Trophoblast cell (in vitro differentiated cells and primary cell): ENCODE data around the gene UTP3.

Source experiments
- DNase-seq, 2 donors: peaks; one replicate each; pipeline ENCODE4 v3.0.0-alpha.2; 2016
- H2AFZ ChIP-seq: 2 replicates; pipeline ENCODE4 v1.6.1; 2013; ENCODE audit warnings: low read length, moderate library complexity, mild to moderate bottlenecking; ENCODE audit not compliant: insufficient read depth, poor library complexity
- H2AK5ac ChIP-seq: 2 replicates; pipeline ENCODE4 v1.6.1; 2013; ENCODE audit warnings: mild to moderate bottlenecking, low read length
- H2BK120ac ChIP-seq: 2 replicates; pipeline ENCODE4 v1.6.1; 2013; ENCODE audit warnings: low read length, mild to moderate bottlenecking, moderate library complexity; ENCODE audit not compliant: insufficient read depth, poor library complexity
- H2BK12ac ChIP-seq: 2 replicates; pipeline ENCODE4 v1.6.1; 2013; ENCODE audit warnings: mild to moderate bottlenecking, low read length, moderate library complexity
- H2BK5ac ChIP-seq: 2 replicates; pipeline ENCODE4 v1.6.1; 2013; ENCODE audit warnings: low read length, low read depth, moderate library complexity, mild to moderate bottlenecking; ENCODE audit not compliant: poor library complexity
- H3K14ac ChIP-seq: 2 replicates; pipeline ENCODE4 v1.6.1; 2013; ENCODE audit warnings: mild to moderate bottlenecking, low read length
- H3K18ac ChIP-seq: 2 replicates; pipeline ENCODE4 v1.6.1; 2013; ENCODE audit warnings: mild to moderate bottlenecking, low read length
- H3K23ac ChIP-seq: 2 replicates; pipeline ENCODE4 v1.6.1; 2013; ENCODE audit warnings: low read length
- H3K27ac ChIP-seq: 2 replicates; pipeline ENCODE4 v1.5.1; 2013; ENCODE audit warnings: low read depth, mild to moderate bottlenecking, inconsistent platforms, low read length, moderate library complexity
- H3K27me3 ChIP-seq: 2 replicates; pipeline ENCODE4 v1.6.1; 2013; ENCODE audit warnings: inconsistent platforms, mild to moderate bottlenecking, low read length, moderate library complexity; ENCODE audit not compliant: insufficient read depth
- H3K36me3 ChIP-seq, 2 experiments: 1 replicate in 1 of 2; 2 replicates in 1 of 2; pipeline ENCODE4 v1.6.1; 2013; ENCODE audit warnings: low read length in 2 of 2, mild to moderate bottlenecking in 2 of 2, moderate library complexity in 1 of 2; ENCODE audit not compliant: insufficient read depth in 2 of 2, control insufficient read depth in 1 of 2
- H3K4ac ChIP-seq: 2 replicates; pipeline ENCODE4 v1.6.1; 2013; ENCODE audit warnings: low read depth, mild to moderate bottlenecking, low read length, moderate library complexity
- H3K4me1 ChIP-seq, 2 experiments: 1 replicate in 1 of 2; 2 replicates in 1 of 2; pipeline ENCODE4 v1.6.1; 2013; ENCODE audit warnings: low read length in 2 of 2, mild to moderate bottlenecking in 2 of 2, moderate library complexity in 1 of 2; ENCODE audit not compliant: insufficient read depth in 2 of 2, control insufficient read depth in 1 of 2
- H3K4me2 ChIP-seq: 2 replicates; pipeline ENCODE4 v1.6.1; 2013; ENCODE audit warnings: inconsistent platforms, mild to moderate bottlenecking, low read length, moderate library complexity
- H3K4me3 ChIP-seq: 2 replicates; pipeline ENCODE4 v1.5.1; 2013; ENCODE audit warnings: mild to moderate bottlenecking, low read depth, low read length, inconsistent platforms
- H3K79me1 ChIP-seq: one replicate; pipeline ENCODE4 v1.6.1; 2013; ENCODE audit warnings: low read length
- H3K79me2 ChIP-seq: 2 replicates; pipeline ENCODE4 v1.6.1; 2013; ENCODE audit warnings: low read length, mild to moderate bottlenecking; ENCODE audit not compliant: control insufficient read depth, insufficient read depth, poor library complexity
- H3K9ac ChIP-seq: 2 replicates; pipeline ENCODE4 v1.6.1; 2013; ENCODE audit warnings: mild to moderate bottlenecking, low read length
- H3K9me3 ChIP-seq: 2 replicates; pipeline ENCODE4 v1.6.1; 2013; ENCODE audit warnings: low read depth, mild to moderate bottlenecking, control low read depth, inconsistent platforms, low read length; ENCODE audit not compliant: insufficient read depth
- H4K12ac ChIP-seq: 2 replicates; pipeline ENCODE4 v1.6.1; 2013; ENCODE audit warnings: low read depth, mild to moderate bottlenecking, low read length, moderate library complexity
- H4K8ac ChIP-seq: 2 replicates; pipeline ENCODE4 v1.6.1; 2013; ENCODE audit warnings: low read depth, mild to moderate bottlenecking, low read length, moderate library complexity
- H4K91ac ChIP-seq: one replicate; pipeline ENCODE4 v1.6.1; 2013; ENCODE audit warnings: low read depth, mild to moderate bottlenecking, low read length, moderate library complexity
- WGBS: extraction: QIAGEN DNeasy Blood & Tissue Kit; methylation state at CpG from one replicate; pipeline ENCODE4 v1.1.7; 2013; ENCODE audit warnings: missing lambda C conversion rate; ENCODE audit not compliant: insufficient read length, insufficient coverage; ENCODE audit errors: extremely low coverage; 5-methylcytosine and 5-hydroxymethylcytosine counted together

Gene UTP3

DNA sequence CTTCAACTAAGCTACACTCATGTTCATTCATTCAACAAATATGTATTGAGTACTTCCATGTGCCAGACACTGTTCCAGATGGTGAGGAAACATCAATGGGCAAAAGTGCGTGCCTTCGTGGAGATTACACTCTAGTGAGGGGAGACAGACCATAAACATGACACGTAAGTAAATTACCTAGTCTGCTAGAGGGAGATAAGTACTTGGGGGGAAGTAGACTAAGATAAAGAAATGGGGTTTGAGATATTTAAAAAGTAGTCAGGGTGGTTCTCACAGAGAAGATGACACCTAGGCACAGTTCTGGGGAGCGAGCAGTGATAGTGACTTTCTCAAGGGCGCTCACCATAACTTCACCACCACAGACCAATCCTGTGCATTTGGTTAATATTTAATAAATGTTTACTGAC, 33.7 kb upstream of the UTP3 start:
- no peak overlapping the region for H2AK5ac ChIP-seq
- H3K23ac ChIP-seq, result no peak overlapping the region
- no peaks in the 10 kb centered on the region for H3K79me1 ChIP-seq
- H3K4ac ChIP-seq, result no peak overlapping the region
- no peak overlapping the region for H3K9ac ChIP-seq
- no peaks in the 10 kb centered on the region for H3K9me3 ChIP-seq
- no peak overlapping the region for H2AFZ ChIP-seq
- no peak overlapping the region for H2BK5ac ChIP-seq
- H2BK120ac ChIP-seq, result no peak overlapping the region
- H4K91ac ChIP-seq, result no peak overlapping the region
- H3K27me3 ChIP-seq, result no peaks in the 10 kb centered on the region
- H3K4me3 ChIP-seq, result no peak overlapping the region
- H3K14ac ChIP-seq, result no peak overlapping the region
- no peak overlapping the region for H3K27ac ChIP-seq
- no peak overlapping the region for H3K18ac ChIP-seq
- no peaks in the 10 kb centered on the region for H3K36me3 ChIP-seq
- no CpG with 5 or more reads among the region's 5 CpGs for WGBS
- DNase-seq, result no peak
- H3K4me2 ChIP-seq, result no peak overlapping the region
- no peak overlapping the region for H4K8ac ChIP-seq
- no peaks in the 10 kb centered on the region for H3K4me1 ChIP-seq
- H3K79me2 ChIP-seq, result no peaks in the 10 kb centered on the region
- H2BK12ac ChIP-seq, result no peak overlapping the region
- H4K12ac ChIP-seq, result no peak overlapping the region

- H3K9me3 ChIP-seq, result no peaks in the 10 kb centered on the region
- H3K18ac ChIP-seq, result no peak overlapping the region
- H2BK12ac ChIP-seq, result no peak overlapping the region
- H3K36me3 ChIP-seq, result no peaks in the 10 kb centered on the region
- H3K14ac ChIP-seq, result no peak overlapping the region
- no peak overlapping the region for H3K4me2 ChIP-seq
- no peak for DNase-seq
- no peak overlapping the region for H3K23ac ChIP-seq
- no peak overlapping the region for H4K8ac ChIP-seq
- no peak overlapping the region for H2BK5ac ChIP-seq
- no peak overlapping the region for H4K12ac ChIP-seq
- H3K4me3 ChIP-seq, result no peak overlapping the region
- no peaks in the 10 kb centered on the region for H3K79me1 ChIP-seq
- no peak overlapping the region for H3K27ac ChIP-seq
- no peaks in the 10 kb centered on the region for H3K79me2 ChIP-seq
- no peak overlapping the region for H4K91ac ChIP-seq
- no peak overlapping the region for H2AFZ ChIP-seq
- H3K4me1 ChIP-seq, result no peaks in the 10 kb centered on the region
- no peak overlapping the region for H2BK120ac ChIP-seq
- no peak overlapping the region for H3K4ac ChIP-seq
- no peak overlapping the region for H2AK5ac ChIP-seq
- WGBS, result no CpG with 5 or more reads among the region's 5 CpGs
- H3K9ac ChIP-seq, result no peak overlapping the region
- H3K27me3 ChIP-seq, result no peaks in the 10 kb centered on the region
These were observed 31.0 kb upstream of the UTP3 start for GRCh38 chr4:70657326-70657725.

GRCh38 chr4:70658418-70658817, 29.9 kb upstream of the UTP3 start:
- Histone ChIP-seq H3K9me3 (no peaks in the 10 kb centered on the region), H3K4me1 (no peaks in the 10 kb centered on the region), H3K4ac (no peak overlapping the region), H2AK5ac (no peak overlapping the region), H3K18ac (no peak overlapping the region), H3K9ac (no peak overlapping the region), H3K27me3 (no peaks in the 10 kb centered on the region), H4K8ac (no peak overlapping the region), H3K79me1 (no peaks in the 10 kb centered on the region), H3K14ac (no peak overlapping the region), H3K4me2 (no peak overlapping the region), H4K91ac (no peak overlapping the region), H3K36me3 (no peaks in the 10 kb centered on the region), H3K79me2 (no peaks in the 10 kb centered on the region), H2AFZ (no peak overlapping the region), H3K4me3 (no peak overlapping the region), H4K12ac (no peak overlapping the region), H2BK12ac (no peak overlapping the region), H2BK120ac (no peak overlapping the region), H3K27ac (no peak overlapping the region), H2BK5ac (no peak overlapping the region), H3K23ac (no peak overlapping the region)
- no peak for DNase-seq
- no CpG with 5 or more reads among the region's 3 CpGs for WGBS

GRCh38 chr4:70660106-70660505, 28.2 kb upstream of the UTP3 start:
- Histone ChIP-seq H3K4ac (no peak overlapping the region), H3K79me2 (no peaks in the 10 kb centered on the region), H3K9ac (no peak overlapping the region), H3K4me3 (no peak overlapping the region), H2AK5ac (no peak overlapping the region), H3K23ac (no peak overlapping the region), H3K18ac (no peak overlapping the region), H2BK12ac (no peak overlapping the region), H3K14ac (no peak overlapping the region), H3K79me1 (no peaks in the 10 kb centered on the region), H3K9me3 (no peaks in the 10 kb centered on the region), H3K27me3 (no peaks in the 10 kb centered on the region), H2BK5ac (no peak overlapping the region), H2AFZ (no peak overlapping the region), H3K36me3 (no peaks in the 10 kb centered on the region), H3K4me2 (no peak overlapping the region), H2BK120ac (no peak overlapping the region), H4K12ac (no peak overlapping the region), H3K27ac (no peak overlapping the region), H3K4me1 (no peaks in the 10 kb centered on the region), H4K91ac (no peak overlapping the region), H4K8ac (no peak overlapping the region)
- no peak for DNase-seq
- WGBS, result no CpG with 5 or more reads among the region's 4 CpGs
